HG02884 (cell line): Measurements from ENCODE around the gene SPACDR.
"Not testable (repeated sequence)": the region's sequence is repeated elsewhere in the genome, so short reads cannot be mapped to it uniquely, and the experiment has no call there.

ENCODE experiments used
- ATAC-seq: cut with Tn5 transposase; IDR thresholded peaks from one replicate; pipeline ENCODE4 v1.9.1; 2021; ENCODE audit warnings: mild to moderate bottlenecking, moderate library complexity; ENCODE audit not compliant: unreplicated experiment

The SPACDR gene

GRCh38 chr7:100466653-100467605, 2.9 kb upstream of the SPACDR start:
- ATAC-seq, result no peak

- no peak for ATAC-seq
These were observed 1.7 kb upstream of the SPACDR start for GRCh38 chr7:100465702-100466311.

GRCh38 chr7:100465299-100465698, 1.2 kb upstream of the SPACDR start:
- no peak for ATAC-seq

- ATAC-seq, result no peak
These were observed 731 bp upstream of the SPACDR start for GRCh38 chr7:100464791-100465190.

- no peak for ATAC-seq
These were observed 7.0 kb downstream of the SPACDR start for GRCh38 chr7:100457033-100457432.

- ATAC-seq, result no peak
These were observed 7.5 kb downstream of the SPACDR start for GRCh38 chr7:100456562-100456961.

GRCh38 chr7:100455206-100455605, 8.9 kb downstream of the SPACDR start:
- no peak for ATAC-seq

GRCh38 chr7:100453854-100454253, 10.2 kb downstream of the SPACDR start:
- not testable (repeated sequence) for ATAC-seq

GRCh38 chr7:100452513-100452912, 11.5 kb downstream of the SPACDR start:
- no peak for ATAC-seq

GRCh38 chr7:100449190-100449795, 14.8 kb downstream of the SPACDR start:
- ATAC-seq, result no peak

- not testable (repeated sequence) for ATAC-seq
These were observed 16.7 kb downstream of the SPACDR start for GRCh38 chr7:100447363-100447762.

GRCh38 chr7:100446040-100446439, 18.0 kb downstream of the SPACDR start:
- no peak for ATAC-seq

GRCh38 chr7:100444311-100445278, 19.5 kb downstream of the SPACDR start:
- ATAC-seq, result no peak

GRCh38 chr7:100443096-100443840, 20.8 kb downstream of the SPACDR start:
- ATAC-seq, result no peak

- ATAC-seq, result no peak
These were observed 22.2 kb downstream of the SPACDR start for GRCh38 chr7:100441641-100442535.

- not testable (repeated sequence) for ATAC-seq
These were observed 24.8 kb downstream of the SPACDR start for GRCh38 chr7:100439244-100439643.

GRCh38 chr7:100438731-100439130, 25.3 kb downstream of the SPACDR start:
- not testable (repeated sequence) for ATAC-seq

- no peak for ATAC-seq
These were observed 25.9 kb downstream of the SPACDR start for GRCh38 chr7:100438172-100438571.
